HG03103 (cell line): Measurements from ENCODE around the gene HLA-DOB.
"Not testable (repeated sequence)": the region's sequence is repeated elsewhere in the genome, so short reads cannot be mapped to it uniquely, and the experiment has no call there.

Experiments
- ATAC-seq: cut with Tn5 transposase; IDR thresholded peaks from one replicate; pipeline ENCODE4 v1.9.1; 2021; ENCODE audit warnings: low read depth; ENCODE audit not compliant: unreplicated experiment

The HLA-DOB gene

GRCh38 chr6:32815996-32816395 lies 806 bp downstream of the HLA-DOB start:
- ATAC-seq: no peak

DNA sequence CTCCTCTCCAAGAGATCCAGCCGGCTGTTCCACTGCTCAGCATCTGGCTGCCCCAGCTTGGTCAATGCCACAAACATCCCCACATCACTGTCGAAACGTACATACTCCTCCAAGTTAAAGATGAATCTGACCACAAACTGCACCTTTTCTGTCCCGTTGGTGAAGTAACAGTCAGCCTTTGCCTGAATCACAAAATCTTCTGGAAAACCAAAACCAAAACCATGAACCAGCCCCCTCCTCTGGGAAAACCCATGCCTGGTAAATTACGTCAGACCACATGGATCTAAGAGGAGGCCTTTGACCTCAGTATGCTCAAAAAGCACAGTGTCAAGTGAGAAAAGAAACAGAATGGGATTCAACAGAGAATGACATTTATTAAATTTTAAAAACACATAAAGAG lies 1.7 kb downstream of the HLA-DOB start:
- no peak for ATAC-seq

GRCh38 chr6:32814145-32814544 lies 2.7 kb downstream of the HLA-DOB start:
- ATAC-seq: no peak

- ATAC-seq: no peak
Observed at GRCh38 chr6:32809171-32809570, 7.6 kb downstream of the HLA-DOB start.

DNA sequence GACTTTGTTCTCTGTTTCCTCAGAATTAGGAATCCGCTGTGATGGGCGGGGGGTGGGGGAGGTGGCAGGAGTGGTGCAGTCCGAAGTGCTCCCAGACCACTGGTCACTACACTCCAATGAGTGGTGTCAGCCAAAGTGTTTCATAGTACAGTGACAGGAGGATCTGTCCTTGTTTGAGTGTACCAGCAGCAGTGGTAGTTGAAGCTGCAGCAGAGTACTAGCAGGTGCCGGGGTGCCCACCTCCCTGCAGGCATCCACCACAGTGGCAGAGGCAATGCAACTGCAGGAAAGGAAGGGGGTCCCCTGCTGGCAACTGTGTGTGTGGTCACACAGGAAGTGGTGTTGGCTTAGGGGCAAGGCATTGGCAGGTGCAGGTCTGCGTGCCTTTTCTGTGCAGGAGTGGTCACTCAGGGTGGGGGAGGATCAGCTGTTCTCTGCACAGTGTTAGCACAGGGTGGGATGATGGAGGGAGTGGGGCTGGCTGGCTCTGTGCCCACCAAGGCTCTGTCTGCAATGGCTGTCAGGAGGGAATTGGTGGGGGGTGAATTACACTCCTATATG lies 9.7 kb downstream of the HLA-DOB start:
- ATAC-seq: no peak

DNA sequence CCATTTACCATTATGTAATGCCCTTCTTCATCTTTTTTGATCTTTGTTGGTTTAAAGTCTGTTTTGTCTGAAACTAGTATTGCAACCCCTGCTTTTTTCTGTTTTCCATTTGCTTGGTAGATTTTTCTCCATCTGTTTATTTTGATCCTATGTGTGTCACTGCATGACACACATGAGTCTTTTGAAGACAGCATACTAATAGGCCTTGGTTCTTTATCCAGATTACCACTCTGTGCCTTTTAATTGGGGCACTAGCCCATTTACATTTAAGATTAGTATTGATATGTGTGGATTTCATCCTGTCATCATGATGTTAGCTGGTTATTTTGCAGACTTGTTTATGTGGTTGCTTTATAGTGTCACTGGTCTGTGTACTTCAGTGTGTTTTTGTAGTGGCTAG lies 11.4 kb downstream of the HLA-DOB start:
- not testable (repeated sequence) for ATAC-seq

DNA sequence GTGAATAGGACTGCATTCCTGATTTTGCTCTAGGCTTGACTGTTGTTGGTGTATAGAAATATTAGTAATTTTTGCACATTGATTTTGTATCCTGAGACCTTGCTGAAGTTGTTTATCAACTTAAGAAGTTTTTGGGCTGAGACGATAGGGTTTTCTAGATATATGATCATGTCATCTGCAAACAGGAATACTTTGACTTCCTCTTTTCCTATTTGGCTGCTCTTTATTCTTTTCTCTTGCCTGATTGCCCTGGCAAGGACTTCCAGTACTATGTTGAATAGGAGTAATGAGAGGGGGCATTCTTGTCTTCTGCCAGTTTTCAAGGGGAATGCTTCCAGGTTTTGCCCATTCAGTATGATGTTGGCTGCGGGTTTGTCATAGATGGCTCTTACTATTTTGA lies 13.4 kb downstream of the HLA-DOB start:
- no peak for ATAC-seq

DNA sequence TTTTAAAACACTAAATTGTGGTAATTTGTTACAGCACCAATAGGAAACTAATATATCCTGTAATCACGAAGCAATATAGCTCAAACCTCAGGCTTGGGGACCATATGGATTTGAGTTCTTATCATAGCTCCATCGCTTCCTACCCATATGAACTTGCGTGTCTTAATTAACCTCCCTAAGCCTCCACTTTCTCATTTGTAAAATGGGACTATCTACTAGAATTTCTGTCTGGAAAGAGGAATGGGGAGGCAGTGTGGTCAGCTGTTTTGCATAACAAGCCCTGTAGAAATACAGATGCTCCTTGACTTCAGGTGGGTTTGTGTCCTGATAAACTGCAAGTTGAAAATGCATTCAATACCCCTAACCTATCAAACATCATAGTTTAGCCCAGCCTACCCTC lies 17.1 kb downstream of the HLA-DOB start:
- ATAC-seq: no peak

- ATAC-seq: no peak
Observed at GRCh38 chr6:32799168-32799567, 17.6 kb downstream of the HLA-DOB start.

DNA sequence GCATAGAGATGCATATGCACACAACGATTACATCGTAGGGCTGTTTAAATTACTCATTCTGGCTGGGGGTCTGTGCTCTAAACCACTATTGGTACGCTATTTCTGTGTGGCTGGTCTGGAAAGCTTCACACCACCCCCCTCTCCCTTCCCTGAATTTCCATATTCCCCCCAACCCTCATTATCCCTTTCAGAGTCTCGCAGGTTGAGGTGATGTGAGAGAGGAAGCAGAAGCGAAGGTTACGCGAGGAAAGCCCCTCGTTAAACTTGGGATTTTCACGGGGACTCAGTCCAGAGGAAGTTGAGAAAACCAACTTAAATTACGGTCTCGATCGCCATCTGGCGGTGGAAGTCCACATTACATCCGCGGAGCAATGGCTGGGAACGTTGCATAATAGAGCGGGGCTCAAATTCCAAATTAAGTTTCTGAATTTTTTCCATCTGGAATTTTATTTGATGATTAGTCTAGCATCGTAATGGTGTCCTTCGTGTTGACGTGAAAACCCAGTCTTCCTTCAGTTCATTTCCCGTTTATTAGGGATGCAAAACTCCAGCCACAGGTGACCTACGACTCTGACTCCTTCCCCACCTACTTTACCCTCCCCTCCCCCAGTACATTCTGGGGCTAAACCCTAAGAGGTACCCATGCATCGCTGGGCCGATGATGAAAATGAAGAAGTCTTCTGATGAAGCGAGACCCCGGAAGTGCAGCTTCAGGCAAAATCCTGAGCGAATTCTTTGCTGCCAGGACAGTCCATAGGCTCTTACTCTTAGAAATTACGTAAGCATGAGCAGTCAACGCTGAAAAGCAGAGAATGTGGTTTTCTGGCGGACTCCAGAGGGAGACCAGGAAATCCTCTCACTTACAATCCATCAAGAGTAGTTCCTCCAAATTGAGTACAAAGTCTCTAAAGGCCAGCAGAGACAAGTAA lies 19.7 kb downstream of the HLA-DOB start:
- ATAC-seq: no peak

DNA sequence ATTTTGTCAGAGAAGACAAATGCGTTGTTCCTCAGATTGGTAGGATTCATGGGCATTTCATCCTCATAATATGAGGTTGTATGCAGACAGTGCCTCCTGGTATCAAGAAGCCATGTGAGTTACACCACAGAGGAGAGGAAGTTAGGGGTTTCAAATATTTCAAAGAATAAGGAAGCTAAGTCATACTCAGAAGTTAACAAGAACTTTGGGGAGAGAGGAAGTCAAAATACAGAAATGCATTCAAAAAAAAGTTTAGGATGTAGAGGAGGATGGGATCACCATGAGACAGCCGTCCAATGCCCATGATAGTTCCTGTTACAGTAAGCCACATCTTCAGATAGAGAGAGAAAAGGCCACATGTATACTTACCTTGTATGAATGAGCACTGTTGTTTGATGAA lies 22.3 kb downstream of the HLA-DOB start:
- no peak for ATAC-seq

GRCh38 chr6:32792901-32793435 lies 23.8 kb downstream of the HLA-DOB start:
- ATAC-seq: no peak

- no peak for ATAC-seq
Observed at GRCh38 chr6:32790306-32790705, 26.5 kb downstream of the HLA-DOB start.

- ATAC-seq: no peak
Observed at GRCh38 chr6:32785781-32786533, 30.8 kb downstream of the HLA-DOB start.

DNA sequence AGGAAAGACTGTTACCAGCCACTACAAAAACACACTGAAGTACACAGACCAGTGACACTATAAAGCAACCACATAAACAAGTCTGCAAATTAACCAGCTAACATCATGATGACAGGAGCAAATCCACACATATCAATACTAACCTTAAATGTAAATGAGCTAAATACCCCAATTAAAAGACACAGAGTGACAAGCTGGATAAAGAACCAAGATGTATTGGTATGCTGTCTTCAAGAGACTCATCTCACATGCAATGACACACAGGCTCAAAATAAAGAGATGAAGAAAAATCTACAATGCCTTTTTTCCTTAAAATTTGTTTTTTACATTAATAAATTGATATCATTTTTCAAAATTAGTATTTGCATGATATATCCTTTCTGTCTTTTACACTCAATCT lies 33.9 kb downstream of the HLA-DOB start:
- ATAC-seq: not testable (repeated sequence)

GRCh38 chr6:32779036-32779435 lies 37.8 kb downstream of the HLA-DOB start:
- no peak for ATAC-seq

- no peak for ATAC-seq
Observed at GRCh38 chr6:32775071-32775470, 41.7 kb downstream of the HLA-DOB start.

DNA sequence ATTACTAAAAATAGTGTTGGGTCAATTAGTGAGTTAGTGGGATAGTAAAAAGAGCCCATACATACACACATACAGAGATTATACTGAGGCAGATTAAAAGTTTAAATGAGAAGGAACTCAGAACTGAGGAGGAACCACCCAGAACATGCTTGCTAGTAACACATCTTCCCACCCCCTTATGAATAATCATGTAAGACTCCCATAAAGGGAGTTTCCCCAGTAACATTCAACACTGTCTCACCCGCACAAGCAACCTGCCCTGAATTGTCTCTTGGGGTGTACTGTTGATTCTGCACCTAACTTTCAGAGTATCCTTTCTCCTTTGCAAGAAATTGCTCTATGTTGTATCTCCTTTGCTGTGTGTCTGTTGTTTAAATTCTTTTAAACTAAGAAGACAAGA lies 42.4 kb downstream of the HLA-DOB start:
- ATAC-seq: no peak

- ATAC-seq: no peak
Observed at GRCh38 chr6:32772656-32773055, 44.1 kb downstream of the HLA-DOB start.

- ATAC-seq: no peak
Observed at GRCh38 chr6:32764048-32764447, 52.8 kb downstream of the HLA-DOB start.

DNA sequence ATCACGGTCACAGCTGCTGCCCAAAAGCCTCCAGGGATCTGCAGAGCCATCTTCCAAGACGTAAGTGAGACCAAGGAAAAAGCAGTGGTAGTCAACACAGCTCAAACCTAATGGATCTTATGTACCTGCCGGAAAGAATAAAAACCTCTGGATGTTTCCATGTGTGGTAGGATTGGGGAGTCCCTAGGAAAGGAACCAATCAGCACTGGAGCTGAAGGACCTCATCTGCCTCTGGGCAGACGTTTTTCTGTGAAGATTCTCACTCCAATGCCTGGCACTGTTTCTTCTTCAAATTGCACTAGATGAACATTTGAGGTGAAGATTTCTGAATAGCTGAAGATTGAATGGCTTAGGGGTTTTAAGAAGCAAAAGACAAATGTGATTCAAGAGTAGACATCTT lies 53.4 kb downstream of the HLA-DOB start, which contains the start of gene HLA-DQB2:
Gene HLA-DQB2 (minus strand): TSS at position 112 of the 400 bp plus-strand sequence. CDS start 62 bp downstream, at position 50.
- ATAC-seq: no peak
